ENCODE data around the gene SLC27A4. TPM values are rescaled to one million over a fixed set of nuclear protein-coding genes. Genes with fewer than 3 reads are reported as not detected.
A peak's percentile ranks its signal among the peaks of the same experiment; 100 is the strongest.

SLC27A4 gene
- total RNA-seq, 6 experiments from 2014 or later = 15.8 to 97.3 (median 24.1) TPM

- ATAC-seq = peak in 1 of 4 donors; percentile 13
- H3K4me3 ChIP-seq = no peak overlapping the region
- no peak overlapping the region for H3K27ac ChIP-seq
- DNase-seq = no peak
- no peaks in the 10 kb centered on the region for H3K9me3 ChIP-seq
- 53% methylated on average over 2 of the region's 7 CpGs for WGBS (ENCODE audit: insufficient coverage, low coverage, low lambda C conversion rate, missing lambda C conversion rate)
- TF ChIP-seq, protein P1, sequence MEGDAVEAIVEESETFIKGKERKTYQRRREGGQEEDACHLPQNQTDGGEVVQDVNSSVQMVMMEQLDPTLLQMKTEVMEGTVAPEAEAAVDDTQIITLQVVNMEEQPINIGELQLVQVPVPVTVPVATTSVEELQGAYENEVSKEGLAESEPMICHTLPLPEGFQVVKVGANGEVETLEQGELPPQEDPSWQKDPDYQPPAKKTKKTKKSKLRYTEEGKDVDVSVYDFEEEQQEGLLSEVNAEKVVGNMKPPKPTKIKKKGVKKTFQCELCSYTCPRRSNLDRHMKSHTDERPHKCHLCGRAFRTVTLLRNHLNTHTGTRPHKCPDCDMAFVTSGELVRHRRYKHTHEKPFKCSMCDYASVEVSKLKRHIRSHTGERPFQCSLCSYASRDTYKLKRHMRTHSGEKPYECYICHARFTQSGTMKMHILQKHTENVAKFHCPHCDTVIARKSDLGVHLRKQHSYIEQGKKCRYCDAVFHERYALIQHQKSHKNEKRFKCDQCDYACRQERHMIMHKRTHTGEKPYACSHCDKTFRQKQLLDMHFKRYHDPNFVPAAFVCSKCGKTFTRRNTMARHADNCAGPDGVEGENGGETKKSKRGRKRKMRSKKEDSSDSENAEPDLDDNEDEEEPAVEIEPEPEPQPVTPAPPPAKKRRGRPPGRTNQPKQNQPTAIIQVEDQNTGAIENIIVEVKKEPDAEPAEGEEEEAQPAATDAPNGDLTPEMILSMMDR (IDR thresholded peaks at IDR 0.05) = no peak
- no peak for TF ChIP-seq POLR2A (IDR thresholded peaks at IDR 0.05)
- intact Hi-C loops (cut with DNase I) = no loop called here
- no peaks in the 10 kb centered on the region for H3K27me3 ChIP-seq
- H3K4me1 ChIP-seq = no peaks in the 10 kb centered on the region
- H3K36me3 ChIP-seq = no peaks in the 10 kb centered on the region
These were observed 65.4 kb downstream of the SLC27A4 start for GRCh38 chr9:128405780-128406171.

- Histone ChIP-seq H3K27ac (no peak overlapping the region), H3K36me3 (no peaks in the 10 kb centered on the region), H3K4me3 (no peak overlapping the region), H3K27me3 (no peaks in the 10 kb centered on the region), H3K4me1 (no peaks in the 10 kb centered on the region), H3K9me3 (no peaks in the 10 kb centered on the region)
- DNase-seq = no peak
- TF ChIP-seq POLR2A (IDR thresholded peaks at IDR 0.05) = no peak
- TF ChIP-seq, protein P1 (IDR thresholded peaks at IDR 0.05) = no peak
- ATAC-seq = no peak
- 72% methylated on average over 4 of the region's 9 CpGs for WGBS (ENCODE audit: insufficient coverage, low coverage, low lambda C conversion rate, missing lambda C conversion rate)
- intact Hi-C loops (cut with DNase I) = no loop called here
These were observed 66.6 kb downstream of the SLC27A4 start for GRCh38 chr9:128406848-128407391.

- no peak for ATAC-seq
- DNase-seq = no peak
- H3K9me3 ChIP-seq = no peaks in the 10 kb centered on the region
- no peaks in the 10 kb centered on the region for H3K36me3 ChIP-seq
- no peak for TF ChIP-seq POLR2A (IDR thresholded peaks at IDR 0.05)
- TF ChIP-seq, protein P1 (IDR thresholded peaks at IDR 0.05) = no peak
- no peaks in the 10 kb centered on the region for H3K27me3 ChIP-seq
- no peak overlapping the region for H3K4me3 ChIP-seq
- no peaks in the 10 kb centered on the region for H3K4me1 ChIP-seq
- intact Hi-C loops (cut with DNase I) = no loop called here
- H3K27ac ChIP-seq = no peak overlapping the region
- 20% methylated on average over 10 of the region's 26 CpGs for WGBS (ENCODE audit: insufficient coverage, low coverage, low lambda C conversion rate, missing lambda C conversion rate)
These were observed 68.7 kb downstream of the SLC27A4 start for GRCh38 chr9:128408963-128409431.

DNA sequence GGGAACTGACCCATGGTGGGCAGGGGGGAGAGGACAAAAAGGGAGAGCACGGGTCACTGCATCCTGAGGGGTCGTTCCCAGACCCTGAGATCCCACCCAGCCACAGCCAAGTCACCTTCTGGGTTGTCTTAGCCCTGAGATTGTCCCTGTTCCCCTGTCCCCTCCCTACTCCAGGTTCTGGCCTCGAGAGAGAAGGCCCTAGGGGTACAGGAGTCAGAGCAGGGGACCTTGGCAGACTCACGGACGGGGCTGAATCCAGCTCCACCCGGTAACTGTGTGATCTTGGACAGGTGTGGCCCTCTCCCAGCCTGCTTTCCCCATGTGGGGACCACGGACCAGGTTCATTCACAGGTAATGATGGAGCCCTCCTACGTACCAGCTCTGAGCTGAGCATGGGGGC is 69.1 kb downstream of the SLC27A4 start:
- no CpG with 5 or more reads among the region's 8 CpGs for WGBS (ENCODE audit: insufficient coverage, low coverage, low lambda C conversion rate, missing lambda C conversion rate)
- Histone ChIP-seq H3K27ac (no peak overlapping the region), H3K9me3 (no peaks in the 10 kb centered on the region), H3K27me3 (no peaks in the 10 kb centered on the region), H3K36me3 (no peaks in the 10 kb centered on the region), H3K4me3 (no peak overlapping the region), H3K4me1 (no peaks in the 10 kb centered on the region)
- DNase-seq = no peak
- no peak for ATAC-seq
- intact Hi-C loops (cut with DNase I) = no loop called here
- TF ChIP-seq, protein P1 (IDR thresholded peaks at IDR 0.05) = no peak
- no peak for TF ChIP-seq POLR2A (IDR thresholded peaks at IDR 0.05)
